Fibroblast of the aortic adventitia (primary cell): ENCODE results near the gene TBC1D22A. TPM values are rescaled to one million over a fixed set of nuclear protein-coding genes. Genes with fewer than 3 reads are reported as not detected.

Source experiments
- DNase-seq: peaks from one replicate; pipeline ENCODE4 v3.0.0-alpha.2; 2010; ENCODE audit warnings: low read depth
- H3K4me3 ChIP-seq: 2 replicates; pipeline ENCODE4 v1.5.1; 2011; ENCODE audit warnings: low read depth, mild to moderate bottlenecking, control low read depth, low read length, moderate library complexity
- CTCF ChIP-seq: IDR thresholded peaks from 2 replicates; pipeline ENCODE4 v1.5.1; 2011; ENCODE audit warnings: mild to moderate bottlenecking, low read length, control low read depth, inconsistent platforms; ENCODE audit not compliant: insufficient read depth
- total RNA-seq: library from RNA; depleted of rRNA; stranded (reverse); fragments of >200 nt; gene quantifications from 2 replicates; pipeline ENCODE4 v1.2.3, GENCODE V29; 2012; ENCODE audit warnings: low replicate concordance

TBC1D22A gene
- total RNA-seq, 1 donor, result 13.8 TPM

GRCh38 chr22:47200273-47201051 lies 438.0 kb downstream of the TBC1D22A start:
- peak; percentile 14 for TF ChIP-seq CTCF
- DNase-seq, result peak; percentile 8
- H3K4me3 ChIP-seq, result no peak overlapping the region

GRCh38 chr22:47201186-47201995 lies 438.9 kb downstream of the TBC1D22A start:
- no peak overlapping the region for H3K4me3 ChIP-seq
- TF ChIP-seq CTCF, result no peak
- DNase-seq, result no peak

- H3K4me3 ChIP-seq, result no peak overlapping the region
- DNase-seq, result no peak
- no peak for TF ChIP-seq CTCF
Measured at GRCh38 chr22:47201996-47202818, 439.8 kb downstream of the TBC1D22A start.

GRCh38 chr22:47202819-47203553 lies 440.5 kb downstream of the TBC1D22A start:
- TF ChIP-seq CTCF, result no peak
- DNase-seq, result no peak
- no peak overlapping the region for H3K4me3 ChIP-seq

GRCh38 chr22:47203554-47203991 lies 441.1 kb downstream of the TBC1D22A start:
- no peak overlapping the region for H3K4me3 ChIP-seq
- TF ChIP-seq CTCF, result no peak
- DNase-seq, result no peak
